Esophagus (tissue), 2 donors: Measurements from ENCODE around the gene CFAP97D2. TPM values are rescaled to one million over a fixed set of nuclear protein-coding genes. Genes with fewer than 3 reads are reported as not detected.
A peak's percentile ranks its signal among the peaks of the same experiment; 100 is the strongest.
"Not testable (repeated sequence)": the region's sequence is repeated elsewhere in the genome, so short reads cannot be mapped to it uniquely, and the experiment has no call there.

Experiments used
- H3K27ac ChIP-seq, 2 donors: one replicate each; pipeline ENCODE4 v1.5.1; 2013; ENCODE audit warnings: low read depth in 2 of 2, mild to moderate bottlenecking in 2 of 2, inconsistent platforms in 1 of 2, low read length in 1 of 2, moderate library complexity in 1 of 2
- H3K27me3 ChIP-seq, 2 donors: one replicate each; pipeline ENCODE4 v1.6.1; 2013; ENCODE audit warnings: low read length in 2 of 2, control low read depth in 1 of 2, mild to moderate bottlenecking in 1 of 2; ENCODE audit not compliant: insufficient read depth in 2 of 2, control insufficient read depth in 1 of 2
- H3K36me3 ChIP-seq, 2 donors: one replicate each; pipeline ENCODE4 v1.6.1; 2013; ENCODE audit warnings: low read length in 1 of 2; ENCODE audit not compliant: control insufficient read depth in 2 of 2, insufficient read depth in 2 of 2
- H3K4me1 ChIP-seq, 2 donors: one replicate each; pipeline ENCODE4 v1.6.1; 2013; ENCODE audit warnings: low read length in 1 of 2; ENCODE audit not compliant: control insufficient read depth in 2 of 2, insufficient read depth in 2 of 2
- H3K4me3 ChIP-seq, 2 donors: one replicate each; pipeline ENCODE4 v1.5.1; 2013; ENCODE audit warnings: low read length in 2 of 2, mild to moderate bottlenecking in 2 of 2, low read depth in 1 of 2, moderate library complexity in 1 of 2
- H3K9me3 ChIP-seq, 2 donors: one replicate each; pipeline ENCODE4 v1.6.1; 2013; ENCODE audit warnings: mild to moderate bottlenecking in 2 of 2, low read depth in 1 of 2, low read length in 1 of 2, moderate library complexity in 1 of 2; ENCODE audit not compliant: control insufficient read depth in 2 of 2, insufficient read depth in 1 of 2
- WGBS, 2 donors: extraction: QIAGEN DNeasy Blood & Tissue Kit; methylation state at CpG; one replicate each; pipeline ENCODE4 v1.1.7; 2013; 5-methylcytosine and 5-hydroxymethylcytosine counted together
- polyA plus RNA-seq, 2 donors: library from polyadenylated mRNA; stranded (reverse); fragments of 200-250 nt; gene quantifications; one replicate each; pipeline ENCODE4 v1.2.3, GENCODE V29; 2013
- donor health status: healthy with polysubstance abuse.
- donor health status: Bipolar disorder and iron deficiency.

The CFAP97D2 gene
- polyA plus RNA-seq, 2 donors: not detected

- Histone ChIP-seq H3K27ac (no peak overlapping the region), H3K27me3 (no peaks in the 10 kb centered on the region), H3K36me3 (no peaks in the 10 kb centered on the region), H3K4me1 (peaks cover under 1% of the 10 kb centered on the region in 2 donors), H3K4me3 (no peak overlapping the region), H3K9me3 (peaks cover 0 to 3% of the 10 kb centered on the region in 2 donors)
- 88% methylated on average over 5 of the region's 5 CpGs for WGBS, 2 donors
Observed at GRCh38 chr13:114194853-114195252, 15.8 kb downstream of the CFAP97D2 start.

- Histone ChIP-seq H3K9me3 (peaks cover 0 to 6% of the 10 kb centered on the region in 2 donors), H3K27ac (no peak overlapping the region), H3K27me3 (no peaks in the 10 kb centered on the region), H3K36me3 (no peaks in the 10 kb centered on the region), H3K4me3 (no peak overlapping the region), H3K4me1 (peaks cover 4 to 6% of the 10 kb centered on the region in 2 donors)
- WGBS, 2 donors: 67 to 81% methylated on average over 5 of the region's 5 CpGs
Observed at GRCh38 chr13:114196629-114197028, 17.6 kb downstream of the CFAP97D2 start.

GRCh38 chr13:114198556-114198955, 19.5 kb downstream of the CFAP97D2 start:
- peaks cover 4 to 6% of the 10 kb centered on the region in 2 donors for H3K4me1 ChIP-seq
- H3K36me3 ChIP-seq: no peaks in the 10 kb centered on the region
- 94 to 98% methylated on average over 47 of the region's 47 CpGs for WGBS, 2 donors
- H3K27ac ChIP-seq: no peak overlapping the region
- no peak overlapping the region for H3K4me3 ChIP-seq
- H3K9me3 ChIP-seq: peaks cover 0 to 6% of the 10 kb centered on the region in 2 donors
- no peaks in the 10 kb centered on the region for H3K27me3 ChIP-seq

- H3K4me1 ChIP-seq, H3K27ac ChIP-seq, H3K9me3 ChIP-seq, H3K27me3 ChIP-seq, H3K36me3 ChIP-seq: not testable (repeated sequence)
- 25 to 49% methylated on average over 47 to 66 of the region's 75 CpGs for WGBS, 2 donors
- peak overlapping the region in 1 of 2 donors; percentile 13 for H3K4me3 ChIP-seq
Observed at GRCh38 chr13:114199526-114199925, 20.5 kb downstream of the CFAP97D2 start.

- 16 to 36% methylated on average over 34 to 42 of the region's 42 CpGs for WGBS, 2 donors
- Histone ChIP-seq H3K27ac (no peak overlapping the region), H3K9me3 (peaks cover 0 to 5% of the 10 kb centered on the region in 2 donors), H3K4me1 (peaks cover 4 to 6% of the 10 kb centered on the region in 2 donors), H3K4me3 (peak overlapping the region; percentile 13 to 23), H3K36me3 (no peaks in the 10 kb centered on the region), H3K27me3 (no peaks in the 10 kb centered on the region)
Observed at GRCh38 chr13:114199954-114200353, 20.9 kb downstream of the CFAP97D2 start.

GRCh38 chr13:114200399-114200911, 21.4 kb downstream of the CFAP97D2 start:
- no peak overlapping the region for H3K27ac ChIP-seq
- peaks cover 4 to 6% of the 10 kb centered on the region in 2 donors for H3K4me1 ChIP-seq
- no peaks in the 10 kb centered on the region for H3K36me3 ChIP-seq
- peaks cover 0 to 3% of the 10 kb centered on the region in 2 donors for H3K9me3 ChIP-seq
- H3K27me3 ChIP-seq: no peaks in the 10 kb centered on the region
- WGBS, 2 donors: 45 to 55% methylated on average over 18 of the region's 18 CpGs
- H3K4me3 ChIP-seq: no peak overlapping the region

GRCh38 chr13:114202581-114202980, 23.5 kb downstream of the CFAP97D2 start:
- WGBS, 2 donors: 89 to 92% methylated on average over 6 of the region's 6 CpGs
- Histone ChIP-seq H3K27ac (no peak overlapping the region), H3K9me3 (peaks cover 0 to 3% of the 10 kb centered on the region in 2 donors), H3K36me3 (no peaks in the 10 kb centered on the region), H3K4me3 (no peak overlapping the region), H3K27me3 (no peaks in the 10 kb centered on the region), H3K4me1 (peaks cover 4 to 6% of the 10 kb centered on the region in 2 donors)

GRCh38 chr13:114203536-114203935, 24.5 kb downstream of the CFAP97D2 start:
- peaks cover 4 to 6% of the 10 kb centered on the region in 2 donors for H3K4me1 ChIP-seq
- H3K36me3 ChIP-seq: no peaks in the 10 kb centered on the region
- H3K4me3 ChIP-seq: no peak overlapping the region
- WGBS, 2 donors: 46 to 55% methylated on average over 4 of the region's 4 CpGs
- H3K27me3 ChIP-seq: no peaks in the 10 kb centered on the region
- peaks cover 0 to 3% of the 10 kb centered on the region in 2 donors for H3K9me3 ChIP-seq
- no peak overlapping the region for H3K27ac ChIP-seq

GRCh38 chr13:114204894-114205293, 25.8 kb downstream of the CFAP97D2 start:
- WGBS, 2 donors: 78 to 79% methylated on average over 4 of the region's 4 CpGs
- Histone ChIP-seq H3K27me3 (no peaks in the 10 kb centered on the region), H3K27ac (no peak overlapping the region), H3K4me1 (peaks cover 3 to 4% of the 10 kb centered on the region in 2 donors), H3K36me3 (no peaks in the 10 kb centered on the region), H3K4me3 (no peak overlapping the region), H3K9me3 (peaks cover 0 to 2% of the 10 kb centered on the region in 2 donors)

GRCh38 chr13:114208134-114208533, 29.1 kb downstream of the CFAP97D2 start:
- WGBS, 2 donors: 56 to 60% methylated on average over 6 of the region's 6 CpGs
- H3K4me1 ChIP-seq: no peaks in the 10 kb centered on the region

More at GRCh38 chr13:114208134-114208533, 29.1 kb downstream of the CFAP97D2 start:
- Histone ChIP-seq H3K4me3 (no peak overlapping the region), H3K36me3 (no peaks in the 10 kb centered on the region), H3K9me3 (no peaks in the 10 kb centered on the region), H3K27me3 (no peaks in the 10 kb centered on the region), H3K27ac (no peak overlapping the region)
